ENCODE results near the gene GHR. TPM values are rescaled to one million over a fixed set of nuclear protein-coding genes. Genes with fewer than 3 reads are reported as not detected.

Gene GHR
- total RNA-seq, 1 experiment from 2014 or later = 1.8 TPM

DNA sequence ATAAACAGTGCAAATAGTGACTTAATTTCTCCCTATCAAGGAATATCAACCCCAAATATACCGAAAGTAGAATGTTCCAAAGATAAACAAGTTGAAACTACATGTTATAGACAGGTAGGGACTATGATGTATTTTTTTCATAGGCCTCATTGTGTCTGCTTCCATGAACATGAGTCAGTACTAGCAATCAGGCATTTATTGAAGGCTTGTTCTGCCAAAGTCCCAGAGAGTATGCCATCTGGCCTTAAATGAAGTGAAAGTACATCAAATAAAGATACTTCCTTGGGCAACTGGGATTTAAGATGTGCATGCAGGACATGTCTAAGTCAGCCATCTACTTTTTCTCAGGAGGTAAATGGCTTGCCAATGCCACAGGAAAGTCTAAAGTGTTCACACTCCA, 6.5 kb downstream of the GHR start:
- no TSS peak for BruUV-seq (replicated peaks)
- Mint-ChIP-seq H3K27me3 (ENCODE audit: insufficient read depth, unreplicated experiment) (no peaks in the 10 kb centered on the region), H3K27ac (ENCODE audit: low read depth, unreplicated experiment) (no peak overlapping the region), H3K9me3 (ENCODE audit: unreplicated experiment) (no peaks in the 10 kb centered on the region), H3K4me1 (ENCODE audit: insufficient read depth, unreplicated experiment) (no peaks in the 10 kb centered on the region), H3K4me3 (ENCODE audit: unreplicated experiment) (no peak overlapping the region), H3K36me3 (ENCODE audit: insufficient read depth, unreplicated experiment) (no peaks in the 10 kb centered on the region)
- TF ChIP-seq, protein P1, sequence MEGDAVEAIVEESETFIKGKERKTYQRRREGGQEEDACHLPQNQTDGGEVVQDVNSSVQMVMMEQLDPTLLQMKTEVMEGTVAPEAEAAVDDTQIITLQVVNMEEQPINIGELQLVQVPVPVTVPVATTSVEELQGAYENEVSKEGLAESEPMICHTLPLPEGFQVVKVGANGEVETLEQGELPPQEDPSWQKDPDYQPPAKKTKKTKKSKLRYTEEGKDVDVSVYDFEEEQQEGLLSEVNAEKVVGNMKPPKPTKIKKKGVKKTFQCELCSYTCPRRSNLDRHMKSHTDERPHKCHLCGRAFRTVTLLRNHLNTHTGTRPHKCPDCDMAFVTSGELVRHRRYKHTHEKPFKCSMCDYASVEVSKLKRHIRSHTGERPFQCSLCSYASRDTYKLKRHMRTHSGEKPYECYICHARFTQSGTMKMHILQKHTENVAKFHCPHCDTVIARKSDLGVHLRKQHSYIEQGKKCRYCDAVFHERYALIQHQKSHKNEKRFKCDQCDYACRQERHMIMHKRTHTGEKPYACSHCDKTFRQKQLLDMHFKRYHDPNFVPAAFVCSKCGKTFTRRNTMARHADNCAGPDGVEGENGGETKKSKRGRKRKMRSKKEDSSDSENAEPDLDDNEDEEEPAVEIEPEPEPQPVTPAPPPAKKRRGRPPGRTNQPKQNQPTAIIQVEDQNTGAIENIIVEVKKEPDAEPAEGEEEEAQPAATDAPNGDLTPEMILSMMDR (IDR thresholded peaks at IDR 0.05; ENCODE audit: unreplicated experiment) = no peak
- no peak for DNase-seq (ENCODE audit: unreplicated experiment)
- intact Hi-C loops (cut with micrococcal nuclease) = no loop called here
- ChIA-PET CTCF (interaction anchor here (0.6 to 0.8 kb wide), 2 partner anchors 150 to 153 kb away, joined by 3 read pairs; no protein-coding TSS in a partner anchor), POLR2A (interaction anchor here (1.0 kb wide), 1 partner anchor 226 kb away, joined by 3 read pairs; no protein-coding TSS in a partner anchor)

DNA sequence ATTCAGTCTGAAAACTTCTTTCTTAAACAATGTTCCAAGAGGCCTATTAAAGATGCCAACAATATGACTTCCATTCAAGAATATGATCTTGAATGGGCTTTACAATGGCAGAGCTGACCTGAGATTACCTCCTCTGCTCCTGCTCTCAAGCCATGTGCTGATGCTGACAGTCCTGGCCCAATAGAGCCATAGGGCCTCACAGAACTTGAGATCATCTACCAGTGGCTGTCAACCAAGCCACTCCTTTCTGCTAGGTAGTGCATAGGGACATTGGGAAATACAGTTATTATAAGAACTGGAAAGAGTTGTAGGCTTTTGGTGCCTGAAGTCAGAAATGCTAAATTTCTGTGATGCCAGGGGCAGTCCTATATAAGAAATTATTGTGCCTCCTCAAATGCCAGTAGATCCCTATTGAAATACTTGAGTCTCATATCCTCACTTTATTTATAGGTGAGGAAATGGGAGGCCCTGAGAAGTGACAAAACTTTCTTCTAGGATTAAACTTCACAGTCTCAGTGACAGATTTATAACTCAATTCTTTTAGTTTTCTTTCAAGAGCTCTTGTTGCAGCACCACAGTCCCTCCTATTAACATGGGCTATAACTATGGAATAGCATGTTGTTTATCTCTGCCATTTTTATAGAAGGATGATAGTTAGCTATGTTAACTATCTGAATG, 10.9 kb downstream of the GHR start:
- Mint-ChIP-seq H3K9me3 (ENCODE audit: unreplicated experiment) (no peaks in the 10 kb centered on the region), H3K27me3 (ENCODE audit: insufficient read depth, unreplicated experiment) (no peaks in the 10 kb centered on the region), H3K4me1 (ENCODE audit: insufficient read depth, unreplicated experiment) (no peaks in the 10 kb centered on the region), H3K36me3 (ENCODE audit: insufficient read depth, unreplicated experiment) (no peaks in the 10 kb centered on the region), H3K4me3 (ENCODE audit: unreplicated experiment) (no peak overlapping the region), H3K27ac (ENCODE audit: low read depth, unreplicated experiment) (no peak overlapping the region)
- no peak for DNase-seq (ENCODE audit: unreplicated experiment)
- intact Hi-C loops (cut with micrococcal nuclease) = no loop called here
- ChIA-PET POLR2A (no interaction called here), CTCF (interaction anchor here (0.9 to 1.7 kb wide), 2 partner anchors 11 to 172 kb away, joined by 4 to 7 read pairs; partner anchors contain the start of gene GHR)
- TF ChIP-seq, protein P1 (IDR thresholded peaks at IDR 0.05; ENCODE audit: unreplicated experiment) = no peak
- no TSS peak for BruUV-seq (replicated peaks)

DNA sequence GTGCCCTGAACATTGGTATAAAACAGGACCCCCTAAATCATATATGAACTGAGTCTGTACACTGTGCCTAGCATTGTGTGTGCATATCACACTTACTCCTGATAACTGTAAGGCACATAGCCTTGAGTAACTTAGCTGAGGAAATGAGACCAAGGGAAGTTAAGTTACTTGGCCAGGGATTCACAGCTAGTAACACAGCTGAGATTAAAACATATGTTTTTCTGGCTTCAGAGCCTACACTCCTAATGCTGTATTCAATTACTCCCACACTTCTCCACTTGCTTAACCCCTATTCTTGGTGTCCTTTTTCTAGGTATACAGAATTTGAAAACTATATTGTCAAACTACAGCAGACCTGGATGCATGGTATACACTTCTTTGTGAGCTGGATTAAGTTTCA, 12.8 kb downstream of the GHR start:
- Mint-ChIP-seq H3K27ac (ENCODE audit: low read depth, unreplicated experiment) (no peak overlapping the region), H3K27me3 (ENCODE audit: insufficient read depth, unreplicated experiment) (no peaks in the 10 kb centered on the region), H3K36me3 (ENCODE audit: insufficient read depth, unreplicated experiment) (no peaks in the 10 kb centered on the region), H3K4me1 (ENCODE audit: insufficient read depth, unreplicated experiment) (no peaks in the 10 kb centered on the region), H3K4me3 (ENCODE audit: unreplicated experiment) (no peak overlapping the region), H3K9me3 (ENCODE audit: unreplicated experiment) (no peaks in the 10 kb centered on the region)
- intact Hi-C loops (cut with micrococcal nuclease) = no loop called here
- ChIA-PET POLR2A (no interaction called here), CTCF (interaction anchor here (0.6 to 1.3 kb wide), 3 partner anchors 9 to 63 kb away, joined by 3 read pairs; no protein-coding TSS in a partner anchor)
- no TSS peak for BruUV-seq (replicated peaks)
- TF ChIP-seq, protein P1 (IDR thresholded peaks at IDR 0.05; ENCODE audit: unreplicated experiment) = no peak
- no peak for DNase-seq (ENCODE audit: unreplicated experiment)

DNA sequence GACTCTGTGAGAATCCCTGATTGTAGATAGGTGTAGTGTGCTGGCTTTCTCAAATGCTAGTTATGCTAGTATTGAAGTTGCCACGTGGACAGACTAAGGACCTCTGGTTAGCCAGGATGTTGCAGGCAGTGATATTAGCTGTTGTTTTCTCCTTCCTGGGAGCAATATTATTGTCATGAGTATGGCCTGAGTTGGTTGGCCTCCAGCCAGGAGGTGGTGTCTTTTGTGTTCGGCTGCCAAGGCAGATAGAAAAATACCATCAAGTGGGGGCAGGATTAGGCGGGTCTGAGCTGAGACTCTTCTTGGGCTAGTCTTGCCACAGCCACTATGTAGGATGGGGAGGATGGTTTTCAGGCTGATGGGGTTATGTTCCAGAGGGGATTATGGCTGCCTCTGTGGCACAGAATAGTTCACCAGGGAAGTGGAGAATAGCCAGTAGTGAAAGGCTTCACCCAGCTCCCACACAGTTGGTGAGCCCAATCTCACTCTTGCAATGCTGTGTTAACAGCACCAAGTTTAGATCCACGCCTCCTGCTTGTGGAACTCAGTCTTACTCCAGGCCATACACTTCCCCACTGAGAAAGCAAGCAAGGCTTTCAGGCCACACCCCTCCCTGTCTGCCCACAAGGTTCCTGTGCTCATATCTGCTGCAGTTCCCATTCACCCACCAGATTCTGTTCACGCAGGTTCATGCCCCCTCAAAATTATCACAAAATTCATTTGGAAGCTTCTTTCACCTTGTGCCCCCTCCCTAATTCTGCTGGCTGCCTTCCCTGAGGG, 31.2 kb downstream of the GHR start:
- Mint-ChIP-seq H3K4me1 (ENCODE audit: insufficient read depth, unreplicated experiment) (peaks cover 10% of the 10 kb centered on the region), H3K36me3 (ENCODE audit: insufficient read depth, unreplicated experiment) (no peaks in the 10 kb centered on the region), H3K27ac (ENCODE audit: low read depth, unreplicated experiment) (no peak overlapping the region), H3K4me3 (ENCODE audit: unreplicated experiment) (no peak overlapping the region), H3K9me3 (ENCODE audit: unreplicated experiment) (peaks cover 8% of the 10 kb centered on the region), H3K27me3 (ENCODE audit: insufficient read depth, unreplicated experiment) (no peaks in the 10 kb centered on the region)
- ChIA-PET CTCF (interaction anchor here (0.8 to 2.1 kb wide), 2 partner anchors 12 to 31 kb away, joined by 3 to 5 read pairs; partner anchors contain the start of gene GHR), POLR2A (no interaction called here)
- DNase-seq (ENCODE audit: unreplicated experiment) = peak; percentile 32
- no TSS peak for BruUV-seq (replicated peaks)
- intact Hi-C loops (cut with micrococcal nuclease) = no loop called here
- TF ChIP-seq, protein P1 (IDR thresholded peaks at IDR 0.05; ENCODE audit: unreplicated experiment) = no peak

All from MCF 10A (cell line).